ENCODE results near the gene GRK4. TPM values are rescaled to one million over a fixed set of nuclear protein-coding genes. Genes with fewer than 3 reads are reported as not detected.
"Not testable (repeated sequence)": the region's sequence is repeated elsewhere in the genome, so short reads cannot be mapped to it uniquely, and the experiment has no call there.

The GRK4 gene
- polyA plus RNA-seq, 6 donors from 2014 or later: 0.86 to 1.8 (median 0.96) TPM; not detected in 1

GRCh38 chr4:2940267-2941137 lies 22.9 kb upstream of the GRK4 start:
- no peaks in the 10 kb centered on the region for H3K9me3 Mint-ChIP-seq
- ATAC-seq (ENCODE audit: low read depth in 2 of 2) (no peak), DNase-seq (no peak)
- peaks cover 7 to 15% (median 13%) of the 10 kb centered on the region in 3 donors for H3K4me1 Mint-ChIP-seq
- peak overlapping the region in 2 of 8 donors; percentile 27 to 51 for H3K4me3 Mint-ChIP-seq
- peaks cover 0 to 8% of the 10 kb centered on the region in 2 donors for H3K36me3 Mint-ChIP-seq
- peak overlapping the region in 4 of 6 donors; percentile 31 to 81 (median 53) for H3K27ac Mint-ChIP-seq
- H3K27me3 Mint-ChIP-seq: no peaks in the 10 kb centered on the region

- H3K36me3 Mint-ChIP-seq: peaks cover 5 to 16% of the 10 kb centered on the region in 2 donors
- H3K4me1 Mint-ChIP-seq: peaks cover 7 to 10% (median 7%) of the 10 kb centered on the region in 3 donors
- peak overlapping the region in 2 of 8 donors; percentile 27 to 51 for H3K4me3 Mint-ChIP-seq
- peak overlapping the region in 2 of 6 donors; percentile 34 to 72 for H3K27ac Mint-ChIP-seq
- no peaks in the 10 kb centered on the region for H3K27me3 Mint-ChIP-seq
- ATAC-seq (ENCODE audit: low read depth in 2 of 2) (no peak), DNase-seq (no peak)
- no peaks in the 10 kb centered on the region for H3K9me3 Mint-ChIP-seq
Measured at GRCh38 chr4:2941138-2942036, 22.0 kb upstream of the GRK4 start.

GRCh38 chr4:2942037-2942531 lies 21.3 kb upstream of the GRK4 start:
- Mint-ChIP-seq H3K9me3 (no peaks in the 10 kb centered on the region), H3K4me3 (no peak overlapping the region), H3K36me3 (peaks cover 7 to 21% of the 10 kb centered on the region in 2 donors), H3K4me1 (peaks cover 0 to 5% (median 2%) of the 10 kb centered on the region in 3 donors), H3K27me3 (no peaks in the 10 kb centered on the region), H3K27ac (peak overlapping the region in 3 of 6 donors; percentile 24 to 60 (median 34))
- ATAC-seq (ENCODE audit: low read depth in 2 of 2) (no peak), DNase-seq (no peak)

- no peak for ATAC-seq (ENCODE audit: low read depth in 2 of 2)
Measured at GRCh38 chr4:2942532-2943363, 20.6 kb upstream of the GRK4 start.

GRCh38 chr4:2943364-2944090 lies 19.8 kb upstream of the GRK4 start:
- Mint-ChIP-seq H3K4me3 (peak overlapping the region in 1 of 8 donors; percentile 41), H3K27me3 (no peaks in the 10 kb centered on the region), H3K9me3 (no peaks in the 10 kb centered on the region), H3K27ac (no peak overlapping the region), H3K4me1 (peaks cover 0 to 4% (median 0%) of the 10 kb centered on the region in 3 donors), H3K36me3 (peaks cover 12 to 29% of the 10 kb centered on the region in 2 donors)
- no peak for DNase-seq
- no peak for ATAC-seq (ENCODE audit: low read depth in 2 of 2)

More at GRCh38 chr4:2942532-2943363, 20.6 kb upstream of the GRK4 start:
- no peak overlapping the region for H3K4me3 Mint-ChIP-seq
- peaks cover 7 to 21% of the 10 kb centered on the region in 2 donors for H3K36me3 Mint-ChIP-seq
- peaks cover 0 to 4% (median 0%) of the 10 kb centered on the region in 3 donors for H3K4me1 Mint-ChIP-seq
- no peaks in the 10 kb centered on the region for H3K9me3 Mint-ChIP-seq
- no peaks in the 10 kb centered on the region for H3K27me3 Mint-ChIP-seq
- H3K27ac Mint-ChIP-seq: peak overlapping the region in 3 of 6 donors; percentile 34 to 83 (median 60)
- no peak for DNase-seq

GRCh38 chr4:2944091-2944482 lies 19.3 kb upstream of the GRK4 start:
- ATAC-seq (ENCODE audit: low read depth in 2 of 2) (no peak), DNase-seq (no peak)
- H3K36me3 Mint-ChIP-seq: peaks cover 12 to 25% of the 10 kb centered on the region in 2 donors
- H3K9me3 Mint-ChIP-seq: no peaks in the 10 kb centered on the region
- H3K4me3 Mint-ChIP-seq: peak overlapping the region in 2 of 8 donors; percentile 29 to 41
- peaks cover 0 to 4% (median 4%) of the 10 kb centered on the region in 3 donors for H3K4me1 Mint-ChIP-seq
- H3K27ac Mint-ChIP-seq: peak overlapping the region in 1 of 6 donors; percentile 62
- H3K27me3 Mint-ChIP-seq: no peaks in the 10 kb centered on the region

- peaks cover 12 to 25% of the 10 kb centered on the region in 2 donors for H3K36me3 Mint-ChIP-seq
- DNase-seq (no peak), ATAC-seq (ENCODE audit: low read depth in 2 of 2) (no peak)
- H3K4me1 Mint-ChIP-seq: peaks cover 0 to 8% (median 4%) of the 10 kb centered on the region in 3 donors
- no peaks in the 10 kb centered on the region for H3K9me3 Mint-ChIP-seq
- peak overlapping the region in 1 of 6 donors; percentile 18 for H3K27ac Mint-ChIP-seq
- H3K27me3 Mint-ChIP-seq: no peaks in the 10 kb centered on the region
- no peak overlapping the region for H3K4me3 Mint-ChIP-seq
Measured at GRCh38 chr4:2944586-2945526, 18.5 kb upstream of the GRK4 start.

GRCh38 chr4:2945619-2946604 lies 17.5 kb upstream of the GRK4 start:
- H3K9me3 Mint-ChIP-seq: not testable (repeated sequence)

GRCh38 chr4:2946812-2947600 lies 16.4 kb upstream of the GRK4 start:
- DNase-seq: no peak
- Mint-ChIP-seq H3K36me3 (peaks cover 17 to 36% of the 10 kb centered on the region in 2 donors), H3K4me1 (peaks cover 0 to 11% (median 4%) of the 10 kb centered on the region in 3 donors), H3K27ac (peak overlapping the region in 1 of 6 donors; percentile 41), H3K9me3 (no peaks in the 10 kb centered on the region), H3K4me3 (no peak overlapping the region), H3K27me3 (no peaks in the 10 kb centered on the region)
- no peak for ATAC-seq (ENCODE audit: low read depth in 2 of 2)

More at GRCh38 chr4:2945619-2946604, 17.5 kb upstream of the GRK4 start:
- not testable (repeated sequence) for H3K4me3 Mint-ChIP-seq; DNase-seq; H3K27me3 Mint-ChIP-seq; ATAC-seq (ENCODE audit: low read depth in 2 of 2)
- Mint-ChIP-seq H3K4me1 (peaks cover 0 to 11% (median 4%) of the 10 kb centered on the region in 3 donors), H3K27ac (peak overlapping the region in 4 of 6 donors; percentile 18 to 86 (median 62)), H3K36me3 (peaks cover 17 to 35% of the 10 kb centered on the region in 2 donors)

GRCh38 chr4:2947926-2948325 lies 15.4 kb upstream of the GRK4 start:
- peaks cover 0 to 7% (median 4%) of the 10 kb centered on the region in 3 donors for H3K4me1 Mint-ChIP-seq
- H3K36me3 Mint-ChIP-seq: peaks cover 18 to 36% of the 10 kb centered on the region in 2 donors
- no peaks in the 10 kb centered on the region for H3K9me3 Mint-ChIP-seq
- DNase-seq: no peak
- peak overlapping the region in 1 of 6 donors; percentile 74 for H3K27ac Mint-ChIP-seq
- no peak overlapping the region for H3K4me3 Mint-ChIP-seq
- no peak for ATAC-seq (ENCODE audit: low read depth in 2 of 2)
- no peaks in the 10 kb centered on the region for H3K27me3 Mint-ChIP-seq

Data from naive B cell (primary cell).